SU-DHL-6 (cell line): Measurements from ENCODE around the gene GTF3C1.

Experiments
- H2AFZ ChIP-seq: fragments of 200-600 bp; sonication (generic); 2 replicates; pipeline ENCODE4 v1.6.1; 2014; ENCODE audit warnings: low read depth, mild to moderate bottlenecking, moderate library complexity, mixed read lengths, antibody characterized with exemption, low read length; ENCODE audit not compliant: severe bottlenecking
- H3F3A ChIP-seq: fragments of 200-600 bp; shearing (Covaris generic); 2 replicates; pipeline ENCODE4 v1.6.0; 2016; ENCODE audit warnings: antibody characterized with exemption, mild to moderate bottlenecking; ENCODE audit not compliant: insufficient read depth
- H3K27ac ChIP-seq: fragments of 200-600 bp; sonication (generic); 2 replicates; pipeline ENCODE4 v1.5.1; 2016; ENCODE audit warnings: low read depth, mild to moderate bottlenecking, low read length, moderate library complexity, mixed read lengths
- H3K27me3 ChIP-seq: fragments of 200-600 bp; sonication (generic), shearing (Covaris generic); 2 replicates; pipeline ENCODE4 v1.6.0; 2014; ENCODE audit warnings: mild to moderate bottlenecking, low read length
- H3K36me3 ChIP-seq: fragments of 200-600 bp; sonication (generic); 2 replicates; pipeline ENCODE4 v1.6.1; 2014; ENCODE audit warnings: mild to moderate bottlenecking, low read length, mixed read lengths
- H3K4me2 ChIP-seq: fragments of 300-600, 200-600 bp; shearing (Covaris generic), sonication (generic); 2 replicates; pipeline ENCODE4 v1.6.0; 2014; ENCODE audit warnings: low read length, low read depth, mild to moderate bottlenecking; ENCODE audit not compliant: poor library complexity, severe bottlenecking
- H3K4me3 ChIP-seq: fragments of 200-600 bp; sonication (generic); 2 replicates; pipeline ENCODE4 v1.5.1; 2014; ENCODE audit warnings: antibody characterized with exemption, low read length, mild to moderate bottlenecking, mixed read lengths; ENCODE audit not compliant: insufficient read depth, poor library complexity, severe bottlenecking
- H3K79me2 ChIP-seq: fragments of 200-600 bp; sonication (generic); 2 replicates; pipeline ENCODE4 v1.6.1; 2014; ENCODE audit warnings: mild to moderate bottlenecking, low read length, moderate library complexity; ENCODE audit not compliant: insufficient read depth
- H3K9ac ChIP-seq: fragments of 200-600 bp; sonication (generic); 2 replicates; pipeline ENCODE4 v1.7.0; 2014; ENCODE audit warnings: mild to moderate bottlenecking, low read length
- H3K9me2 ChIP-seq: fragments of 200-600 bp; sonication (generic); replicated peaks from 2 replicates; pipeline ENCODE4 v1.6.1; 2014; ENCODE audit warnings: low read length; ENCODE audit not compliant: insufficient read depth
- H3K9me3 ChIP-seq: fragments of 200-600 bp; sonication (generic); 2 replicates; pipeline ENCODE4 v1.6.1; 2014; ENCODE audit warnings: low read length, mixed read lengths; ENCODE audit not compliant: insufficient read depth
- H4K20me1 ChIP-seq: fragments of 200-600 bp; sonication (generic); 2 replicates; pipeline ENCODE4 v1.6.1; 2014; ENCODE audit warnings: low read depth, mild to moderate bottlenecking, antibody characterized with exemption, low read length, moderate library complexity, mixed read lengths
- EZH2phosphoT487 ChIP-seq: fragments of 200-600 bp; sonication (generic), shearing (Covaris generic); conservative IDR thresholded peaks from 2 replicates; pipeline ENCODE4 v1.6.1; 2018; ENCODE audit warnings: mild to moderate bottlenecking, antibody characterized with exemption, low read length, moderate library complexity, mixed read lengths
- TF ChIP-seq, protein P1 (sequence below): fragments of 200-600 bp; sonication (generic); IDR thresholded peaks from one replicate; pipeline ENCODE4 v1.5.1; 2017; ENCODE audit warnings: antibody characterized with exemption, mild to moderate bottlenecking, low read length, moderate library complexity; ENCODE audit not compliant: insufficient read depth, poor library complexity, severe bottlenecking

Gene GTF3C1

DNA sequence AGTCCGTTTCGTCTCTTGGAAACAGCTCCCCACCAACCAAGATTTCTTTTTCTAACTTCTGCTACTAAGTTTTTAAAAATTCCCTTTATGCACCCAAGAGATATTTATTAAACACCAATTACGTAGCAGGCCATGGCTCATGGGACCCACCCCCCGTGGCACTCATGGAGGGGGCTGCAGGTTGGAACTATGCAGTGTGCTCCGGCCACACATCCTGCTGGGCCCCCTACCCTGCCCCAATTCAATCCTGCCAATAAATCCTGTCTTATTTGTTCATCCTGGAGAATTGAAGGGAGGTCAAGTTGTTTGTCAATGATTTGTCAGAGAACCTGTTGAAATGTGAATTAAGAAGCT is 99.5 kb downstream of the GTF3C1 start:
- no peaks in the 10 kb centered on the region for H3K27me3 ChIP-seq
- H3K4me3 ChIP-seq, result no peak overlapping the region
- TF ChIP-seq, protein P1, sequence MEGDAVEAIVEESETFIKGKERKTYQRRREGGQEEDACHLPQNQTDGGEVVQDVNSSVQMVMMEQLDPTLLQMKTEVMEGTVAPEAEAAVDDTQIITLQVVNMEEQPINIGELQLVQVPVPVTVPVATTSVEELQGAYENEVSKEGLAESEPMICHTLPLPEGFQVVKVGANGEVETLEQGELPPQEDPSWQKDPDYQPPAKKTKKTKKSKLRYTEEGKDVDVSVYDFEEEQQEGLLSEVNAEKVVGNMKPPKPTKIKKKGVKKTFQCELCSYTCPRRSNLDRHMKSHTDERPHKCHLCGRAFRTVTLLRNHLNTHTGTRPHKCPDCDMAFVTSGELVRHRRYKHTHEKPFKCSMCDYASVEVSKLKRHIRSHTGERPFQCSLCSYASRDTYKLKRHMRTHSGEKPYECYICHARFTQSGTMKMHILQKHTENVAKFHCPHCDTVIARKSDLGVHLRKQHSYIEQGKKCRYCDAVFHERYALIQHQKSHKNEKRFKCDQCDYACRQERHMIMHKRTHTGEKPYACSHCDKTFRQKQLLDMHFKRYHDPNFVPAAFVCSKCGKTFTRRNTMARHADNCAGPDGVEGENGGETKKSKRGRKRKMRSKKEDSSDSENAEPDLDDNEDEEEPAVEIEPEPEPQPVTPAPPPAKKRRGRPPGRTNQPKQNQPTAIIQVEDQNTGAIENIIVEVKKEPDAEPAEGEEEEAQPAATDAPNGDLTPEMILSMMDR, result no peak
- TF ChIP-seq EZH2phosphoT487, result no peak
- H4K20me1 ChIP-seq, result no peaks in the 10 kb centered on the region
- H3K9me3 ChIP-seq, result no peaks in the 10 kb centered on the region
- H3K9me2 ChIP-seq, result no peaks in the 10 kb centered on the region
- H2AFZ ChIP-seq, result no peak overlapping the region
- H3K9ac ChIP-seq, result peak overlapping the region; percentile 10; the same call in 1 of the 2 replicates
- H3F3A ChIP-seq, result peaks cover 12% of the 10 kb centered on the region; the same call in 1 of the 2 replicates
- H3K27ac ChIP-seq, result peak overlapping the region; percentile 63
- peak overlapping the region; percentile 46 for H3K4me2 ChIP-seq
- no peaks in the 10 kb centered on the region; the same call in 1 of the 2 replicates for H3K36me3 ChIP-seq
- no peaks in the 10 kb centered on the region for H3K79me2 ChIP-seq

DNA sequence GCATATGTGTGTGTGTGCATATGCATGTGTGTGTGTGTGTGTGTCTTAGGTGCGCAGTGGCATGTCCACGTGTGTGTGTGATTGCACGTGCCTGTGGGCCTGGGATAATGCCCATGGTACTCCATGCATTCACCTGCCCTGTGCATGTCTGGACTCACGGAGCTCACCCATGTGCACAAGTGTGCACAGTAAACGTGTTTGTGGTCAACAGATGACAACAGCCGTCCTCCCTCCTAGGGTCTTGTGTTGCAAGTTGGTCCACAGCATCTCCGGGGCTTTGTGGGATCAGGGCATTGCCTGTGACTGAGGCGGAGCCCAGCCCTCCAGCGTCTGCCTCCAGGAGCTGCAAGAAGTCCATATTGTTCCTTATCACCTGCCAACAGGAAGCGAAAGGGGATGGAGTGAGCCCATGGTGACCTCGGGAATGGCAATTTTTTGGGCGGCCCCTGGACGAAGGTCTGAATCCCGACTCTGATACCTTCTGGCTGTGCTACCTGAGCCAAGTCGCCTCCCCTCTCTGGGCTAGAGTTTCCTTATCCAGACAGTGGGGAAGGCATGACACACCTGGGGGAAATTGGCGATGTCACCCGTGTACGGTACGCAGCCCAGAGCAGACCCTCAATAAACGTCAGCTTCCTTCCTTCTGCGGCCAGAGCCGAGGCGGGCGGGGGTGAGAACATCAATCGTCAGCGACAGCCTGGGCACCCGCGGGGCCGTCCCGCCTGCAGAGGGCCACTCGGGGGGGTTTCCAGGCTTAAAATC is 100.1 kb downstream of the GTF3C1 start:
- TF ChIP-seq, protein P1, result no peak
- TF ChIP-seq EZH2phosphoT487, result no peak

DNA sequence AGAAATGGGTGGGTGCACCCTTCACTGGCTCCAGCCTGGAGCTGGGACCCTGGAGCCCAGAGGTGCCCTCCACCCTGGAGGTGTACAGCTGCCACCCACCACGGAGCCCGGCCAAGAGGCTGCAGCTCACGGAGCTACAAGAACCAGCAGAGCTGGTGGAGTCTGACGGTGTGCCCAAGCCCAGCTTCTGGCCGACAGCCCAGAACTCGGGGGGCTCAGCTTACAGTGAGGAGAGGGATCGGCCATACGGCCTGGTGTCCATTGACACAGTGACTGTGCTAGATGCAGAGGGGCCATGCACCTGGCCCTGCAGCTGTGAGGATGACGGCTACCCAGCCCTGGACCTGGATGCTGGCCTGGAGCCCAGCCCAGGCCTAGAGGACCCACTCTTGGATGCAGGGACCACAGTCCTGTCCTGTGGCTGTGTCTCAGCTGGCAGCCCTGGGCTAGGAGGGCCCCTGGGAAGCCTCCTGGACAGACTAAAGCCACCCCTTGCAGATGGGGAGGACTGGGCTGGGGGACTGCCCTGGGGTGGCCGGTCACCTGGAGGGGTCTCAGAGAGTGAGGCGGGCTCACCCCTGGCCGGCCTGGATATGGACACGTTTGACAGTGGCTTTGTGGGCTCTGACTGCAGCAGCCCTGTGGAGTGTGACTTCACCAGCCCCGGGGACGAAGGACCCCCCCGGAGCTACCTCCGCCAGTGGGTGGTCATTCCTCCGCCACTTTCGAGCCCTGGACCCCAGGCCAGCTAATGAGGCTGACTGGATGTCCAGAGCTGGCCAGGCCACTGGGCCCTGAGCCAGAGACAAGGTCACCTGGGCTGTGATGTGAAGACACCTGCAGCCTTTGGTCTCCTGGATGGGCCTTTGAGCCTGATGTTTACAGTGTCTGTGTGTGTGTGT is 100.9 kb downstream of the GTF3C1 start:
- Histone ChIP-seq H3K27ac (peak overlapping the region; percentile 63; the same call in 1 of the 2 replicates), H3K9ac (no peak overlapping the region), H3K9me3 (no peaks in the 10 kb centered on the region), H3K79me2 (no peaks in the 10 kb centered on the region), H2AFZ (no peak overlapping the region), H3K9me2 (no peaks in the 10 kb centered on the region), H4K20me1 (no peaks in the 10 kb centered on the region), H3F3A (peaks cover 12% of the 10 kb centered on the region; the same call in 1 of the 2 replicates), H3K4me2 (no peak overlapping the region), H3K4me3 (no peak overlapping the region), H3K27me3 (no peaks in the 10 kb centered on the region), H3K36me3 (no peaks in the 10 kb centered on the region; the same call in none of the 2 replicates)
- TF ChIP-seq EZH2phosphoT487, result no peak
- TF ChIP-seq, protein P1, result no peak

More for the DNA sequence above, 100.1 kb downstream of the GTF3C1 start:
- H3K36me3 ChIP-seq, result no peaks in the 10 kb centered on the region; the same call in none of the 2 replicates
- no peaks in the 10 kb centered on the region for H3K27me3 ChIP-seq
- no peaks in the 10 kb centered on the region for H3K9me2 ChIP-seq
- 0 out of 2 replicates have a peak overlapping the region, but pooled peaks have one; percentile 10 for H3K9ac ChIP-seq
- H4K20me1 ChIP-seq, result no peaks in the 10 kb centered on the region
- no peak overlapping the region for H2AFZ ChIP-seq
- H3K79me2 ChIP-seq, result no peaks in the 10 kb centered on the region
- H3K4me2 ChIP-seq, result peak overlapping the region; percentile 46
- no peaks in the 10 kb centered on the region for H3K9me3 ChIP-seq
- H3K4me3 ChIP-seq, result no peak overlapping the region
- peak overlapping the region; percentile 63 for H3K27ac ChIP-seq
- peaks cover 12% of the 10 kb centered on the region; the same call in 1 of the 2 replicates for H3F3A ChIP-seq
